Measurements from ENCODE around the gene PLCH1. TPM values are rescaled to one million over a fixed set of nuclear protein-coding genes. Genes with fewer than 3 reads are reported as not detected.

PLCH1 gene
- total and polyA plus RNA-seq, 10 of the 15 experiments (the other 5 are each of a cell fraction or from before 2014, with no cell fraction given): 0.03 to 0.22 (median 0.04) TPM; not detected in 5

DNA sequence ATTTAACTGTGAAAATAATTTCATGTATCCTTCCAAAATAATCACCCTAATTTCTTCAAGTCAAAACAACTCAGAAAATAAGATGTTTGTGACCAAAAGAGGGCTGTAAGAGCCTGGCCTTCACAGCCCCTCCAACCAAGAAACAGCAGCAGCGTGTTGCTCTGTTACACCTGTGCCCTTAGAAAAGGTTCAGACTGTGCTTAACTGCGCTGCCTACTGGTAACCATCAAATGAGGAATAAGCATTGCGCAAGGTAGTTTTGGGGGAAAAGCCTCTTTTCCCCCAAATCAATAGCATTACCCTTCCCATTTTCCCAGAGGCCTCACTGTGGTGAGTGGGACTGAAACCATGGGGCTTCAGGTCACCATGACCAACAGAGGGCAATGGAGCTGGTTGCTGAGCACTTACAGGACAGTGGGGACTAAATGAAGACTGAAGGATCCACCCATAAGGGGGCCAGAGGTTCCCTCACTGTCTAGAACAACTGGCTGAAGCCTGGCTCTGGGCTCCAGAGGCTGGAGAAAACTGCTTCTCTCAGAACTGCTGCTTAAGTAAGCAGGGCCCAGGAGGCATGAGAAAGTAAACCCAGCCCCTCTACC is 110.7 kb downstream of the PLCH1 start:
- intact Hi-C loops (cut with micrococcal nuclease; ENCODE audit: unreplicated experiment): no loop called here
- Histone ChIP-seq H3K9ac (ENCODE audit: control insufficient read depth, insufficient read depth, low read length) (no peak overlapping the region), H3K27ac (ENCODE audit: control insufficient read depth, insufficient read depth) (no peak overlapping the region), H3K79me2 (ENCODE audit: control insufficient read depth, insufficient read depth, low read length) (no peaks in the 10 kb centered on the region), H3K9me3 (replicated peaks; ENCODE audit: control insufficient read depth, insufficient read depth, low read length) (no peaks in the 10 kb centered on the region), H3K4me1 (ENCODE audit: control insufficient read depth, insufficient read depth, low read length) (no peaks in the 10 kb centered on the region), H2AFZ (ENCODE audit: control insufficient read depth, low read depth, low read length) (no peak overlapping the region), H3K36me3 (ENCODE audit: control insufficient read depth in 2 of 2, insufficient read depth in 2 of 2, low read length in 1 of 2) (no peaks in the 10 kb centered on the region), H3K4me2 (ENCODE audit: control insufficient read depth, insufficient read depth) (no peak overlapping the region), H3K4me3 (no peak overlapping the region), H3K27me3 (replicated peaks in 1 of 2; ENCODE audit: control insufficient read depth in 2 of 2, insufficient read depth in 2 of 2, low read length in 1 of 2) (no peaks in the 10 kb centered on the region), H4K20me1 (ENCODE audit: control insufficient read depth, insufficient read depth) (no peaks in the 10 kb centered on the region)
- FAIRE-seq (no peak), DNase-seq (ENCODE audit: low read depth, low spot score) (no peak), ATAC-seq (no peak)
- CTCF ChIA-PET: no interaction called here
- BruUV-seq (replicated peaks): no TSS peak
- POLR2A ChIA-PET: no interaction called here
- in situ Hi-C loops (cut with MboI): no loop called here
- RAD21 ChIA-PET (ENCODE audit: unreplicated experiment): no interaction called here
- WGBS (ENCODE audit: insufficient coverage, insufficient replicate concordance, low lambda C conversion rate, missing lambda C conversion rate): 53% methylated on average over 3 of the region's 3 CpGs
- SMC1A ChIA-PET (ENCODE audit: uncharacterized antibody, unreplicated experiment): no interaction called here
- TF ChIP-seq STAT3 (IDR thresholded peaks at IDR 0.05; ENCODE audit: low read depth, low read length) (no peak), NBN (IDR thresholded peaks at IDR 0.05) (no peak), HCFC1 (IDR thresholded peaks at IDR 0.05; ENCODE audit: low read length) (no peak), ZNF687 (IDR thresholded peaks at IDR 0.05) (no peak), GABPA (IDR thresholded peaks at IDR 0.05; ENCODE audit: low read depth) (no peak), REST (IDR thresholded peaks at IDR 0.05; ENCODE audit: low read depth, low read length) (no peak), WRNIP1 (IDR thresholded peaks at IDR 0.05; ENCODE audit: borderline replicate concordance, low read depth, low read length) (no peak), POLR2AphosphoS2 (IDR thresholded peaks at IDR 0.05; ENCODE audit: low read depth, low read length) (no peak), CUX1 (IDR thresholded peaks at IDR 0.05; ENCODE audit: insufficient replicate concordance, low read depth, low read length) (no peak), SMAD5 (IDR thresholded peaks at IDR 0.05; ENCODE audit: low read depth) (no peak)
- TF ChIP-seq, protein P1, sequence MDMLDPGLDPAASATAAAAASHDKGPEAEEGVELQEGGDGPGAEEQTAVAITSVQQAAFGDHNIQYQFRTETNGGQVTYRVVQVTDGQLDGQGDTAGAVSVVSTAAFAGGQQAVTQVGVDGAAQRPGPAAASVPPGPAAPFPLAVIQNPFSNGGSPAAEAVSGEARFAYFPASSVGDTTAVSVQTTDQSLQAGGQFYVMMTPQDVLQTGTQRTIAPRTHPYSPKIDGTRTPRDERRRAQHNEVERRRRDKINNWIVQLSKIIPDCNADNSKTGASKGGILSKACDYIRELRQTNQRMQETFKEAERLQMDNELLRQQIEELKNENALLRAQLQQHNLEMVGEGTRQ (IDR thresholded peaks at IDR 0.05; ENCODE audit: borderline replicate concordance, low read depth, low read length): no peak
